Mucosa of stomach (tissue), 1 donor: ENCODE data around the gene CNTFR.

Experiments
- H3K27me3 ChIP-seq: one replicate; pipeline ENCODE4 v1.7.0; 2013; ENCODE audit warnings: mild to moderate bottlenecking, low read length; ENCODE audit not compliant: control insufficient read depth, insufficient read depth
- H3K36me3 ChIP-seq: one replicate; pipeline ENCODE4 v1.7.0; 2013; ENCODE audit warnings: low read length; ENCODE audit not compliant: control insufficient read depth, insufficient read depth
- H3K4me1 ChIP-seq: one replicate; pipeline ENCODE4 v1.7.0; 2013; ENCODE audit warnings: mild to moderate bottlenecking, low read length; ENCODE audit not compliant: control insufficient read depth, insufficient read depth
- H3K4me3 ChIP-seq: one replicate; pipeline ENCODE4 v1.7.0; 2013; ENCODE audit warnings: low read length
- H3K9ac ChIP-seq: one replicate; pipeline ENCODE4 v1.7.0; 2013; ENCODE audit warnings: mild to moderate bottlenecking, low read length, moderate library complexity
- H3K9me3 ChIP-seq: one replicate; pipeline ENCODE4 v1.7.0; 2013; ENCODE audit warnings: mild to moderate bottlenecking, low read length, moderate library complexity; ENCODE audit not compliant: control insufficient read depth
- donor health status: Pancreatic carcinoma.

CNTFR gene

DNA sequence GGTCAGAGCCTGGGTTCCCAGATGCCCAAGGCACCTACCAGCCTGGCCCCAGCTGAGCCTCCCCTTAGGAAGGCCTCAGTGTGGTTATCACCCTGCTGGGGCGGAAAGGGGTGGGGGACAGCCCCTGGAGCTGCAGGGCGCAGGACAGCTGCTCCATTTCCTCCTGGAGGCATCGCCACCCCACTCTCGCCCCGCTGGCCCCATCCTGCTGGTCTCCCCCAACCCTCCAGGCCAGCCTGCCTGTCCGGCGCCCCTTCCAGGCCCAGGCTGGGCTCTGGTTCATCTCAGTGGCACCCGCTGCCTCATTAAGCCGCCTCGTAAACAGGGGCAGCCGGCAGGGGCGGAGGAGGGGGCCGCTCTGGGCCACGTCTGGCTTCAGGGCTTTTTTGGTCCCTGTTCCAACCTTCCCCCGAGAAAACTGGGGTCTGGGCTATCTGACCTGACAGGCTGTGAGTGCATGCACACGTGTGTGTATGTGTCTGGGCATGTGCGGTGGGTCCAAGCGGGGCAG, 36.0 kb downstream of the CNTFR start:
- Histone ChIP-seq H3K36me3 (no peaks in the 10 kb centered on the region), H3K9ac (no peak overlapping the region), H3K9me3 (no peaks in the 10 kb centered on the region), H3K4me1 (no peaks in the 10 kb centered on the region), H3K4me3 (no peak overlapping the region), H3K27me3 (peaks cover 13% of the 10 kb centered on the region)

DNA sequence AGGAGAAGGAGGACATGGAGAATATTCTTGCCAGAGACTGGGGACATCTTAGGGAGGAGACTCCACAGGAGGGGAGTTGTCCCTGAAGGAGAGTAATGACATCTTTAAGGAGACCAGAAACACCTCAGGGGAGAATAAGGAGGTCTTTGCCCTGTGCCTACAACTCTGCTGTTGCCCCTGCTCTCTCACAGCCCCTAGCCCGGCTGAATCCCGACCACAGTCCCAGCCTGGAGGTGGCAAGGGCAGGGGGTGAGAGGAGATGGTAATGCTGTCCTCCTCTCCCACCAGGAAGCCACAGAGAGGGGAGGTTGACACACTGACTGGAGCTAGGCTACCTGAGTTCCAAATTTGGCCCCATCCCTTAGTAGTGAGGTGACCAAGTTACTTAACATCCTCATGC, 36.5 kb downstream of the CNTFR start:
- Histone ChIP-seq H3K27me3 (peaks cover 12% of the 10 kb centered on the region), H3K36me3 (no peaks in the 10 kb centered on the region), H3K9ac (no peak overlapping the region), H3K4me1 (no peaks in the 10 kb centered on the region), H3K9me3 (no peaks in the 10 kb centered on the region), H3K4me3 (no peak overlapping the region)

DNA sequence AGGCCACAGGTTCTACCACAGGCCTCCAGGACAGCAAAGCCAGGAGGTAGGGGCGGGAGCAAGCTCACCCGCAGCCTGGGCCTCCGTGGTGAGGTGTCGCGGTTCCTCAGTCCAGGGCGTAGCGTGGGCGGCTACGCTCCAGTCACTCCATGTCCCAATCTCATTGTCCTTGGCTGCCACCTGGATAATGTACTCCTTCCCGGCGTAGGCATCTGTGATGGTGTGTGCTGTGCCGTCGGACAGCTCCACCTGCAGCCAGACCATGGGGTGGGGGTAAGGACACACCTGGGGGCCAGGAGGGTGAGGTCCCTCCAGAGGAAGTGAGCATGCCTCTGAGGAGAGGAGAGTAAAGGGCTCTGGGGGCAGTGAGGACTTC, 36.9 kb downstream of the CNTFR start:
- Histone ChIP-seq H3K4me3 (no peak overlapping the region), H3K9me3 (no peaks in the 10 kb centered on the region), H3K4me1 (no peaks in the 10 kb centered on the region), H3K9ac (no peak overlapping the region), H3K27me3 (peaks cover 10% of the 10 kb centered on the region), H3K36me3 (no peaks in the 10 kb centered on the region)

DNA sequence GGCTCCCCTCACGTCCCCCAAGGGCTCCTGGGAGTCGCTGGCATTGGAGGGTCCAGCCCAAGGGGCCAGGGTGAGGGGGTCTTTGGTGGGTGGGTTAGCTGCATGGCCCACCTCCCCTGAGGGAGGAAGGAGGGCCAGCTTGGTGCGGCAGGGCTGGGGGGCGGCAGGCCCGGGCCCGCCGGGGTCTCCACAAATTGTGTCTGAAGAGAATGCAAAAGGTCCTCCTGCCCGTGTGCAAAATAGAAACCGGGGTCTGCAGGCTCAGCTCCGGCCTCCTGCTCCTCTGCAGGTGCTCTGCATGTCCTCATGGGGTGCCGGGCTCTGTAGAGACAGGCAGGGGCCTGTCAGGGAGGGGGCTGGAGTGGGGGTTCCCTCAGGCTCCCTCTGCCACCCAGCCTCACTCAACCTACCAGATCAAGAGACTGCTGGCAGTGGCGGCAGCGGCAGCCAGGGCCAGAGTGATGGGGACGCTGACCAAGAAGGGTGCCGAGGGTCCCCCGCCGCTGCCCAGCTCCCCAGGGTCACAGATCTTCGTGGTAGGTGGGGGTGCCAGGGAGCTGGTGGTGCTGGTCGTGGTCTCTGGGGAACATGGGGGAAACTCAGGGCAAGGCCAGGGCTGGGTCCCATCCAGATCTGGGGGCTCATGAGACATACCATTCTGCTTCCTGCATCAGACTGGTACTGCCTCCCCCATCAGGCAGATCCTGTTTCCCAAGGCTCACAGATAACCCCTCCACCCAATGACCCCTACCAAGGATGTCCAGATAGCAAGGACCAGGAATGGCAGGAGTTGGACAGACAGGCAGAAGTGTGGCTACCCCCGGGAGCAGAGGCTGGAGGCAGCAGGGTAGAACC, 37.5 kb downstream of the CNTFR start:
- H3K4me1 ChIP-seq: no peaks in the 10 kb centered on the region
- H3K9me3 ChIP-seq: no peaks in the 10 kb centered on the region
- H3K4me3 ChIP-seq: no peak overlapping the region
- H3K27me3 ChIP-seq: peaks cover 10% of the 10 kb centered on the region
- H3K9ac ChIP-seq: no peak overlapping the region
- H3K36me3 ChIP-seq: no peaks in the 10 kb centered on the region

DNA sequence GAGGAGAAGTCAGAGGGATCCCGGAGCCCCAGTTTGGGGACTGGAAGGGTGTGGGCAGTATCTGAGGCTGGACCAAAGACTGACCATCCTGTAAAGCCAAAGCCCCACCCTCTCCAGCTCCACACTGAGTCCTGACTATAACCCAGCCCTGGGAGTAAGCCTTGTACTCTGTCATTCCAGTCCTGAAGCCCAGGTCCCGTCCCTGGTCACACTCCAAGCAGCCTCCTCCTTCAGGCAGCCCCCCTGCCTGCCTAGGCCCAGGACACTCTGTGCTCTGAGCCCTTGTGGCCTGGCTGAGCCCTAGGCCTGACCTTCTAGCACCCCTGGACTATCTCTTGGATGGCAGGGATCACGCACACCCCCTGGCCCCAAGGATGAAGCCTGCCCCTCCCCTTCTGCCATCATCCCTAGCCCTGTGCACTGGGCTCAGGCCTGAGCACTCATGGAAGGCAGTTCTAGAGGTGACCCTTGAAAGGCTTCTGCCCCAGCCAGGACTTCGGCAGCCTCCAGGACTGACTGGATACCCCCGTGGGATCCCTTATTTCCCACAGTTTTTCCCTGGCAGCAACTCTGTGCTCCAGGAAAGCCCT, 38.7 kb downstream of the CNTFR start:
- no peak overlapping the region for H3K9ac ChIP-seq
- H3K9me3 ChIP-seq: no peaks in the 10 kb centered on the region
- peaks cover 16% of the 10 kb centered on the region for H3K27me3 ChIP-seq
- no peaks in the 10 kb centered on the region for H3K36me3 ChIP-seq
- no peak overlapping the region for H3K4me3 ChIP-seq
- no peaks in the 10 kb centered on the region for H3K4me1 ChIP-seq

DNA sequence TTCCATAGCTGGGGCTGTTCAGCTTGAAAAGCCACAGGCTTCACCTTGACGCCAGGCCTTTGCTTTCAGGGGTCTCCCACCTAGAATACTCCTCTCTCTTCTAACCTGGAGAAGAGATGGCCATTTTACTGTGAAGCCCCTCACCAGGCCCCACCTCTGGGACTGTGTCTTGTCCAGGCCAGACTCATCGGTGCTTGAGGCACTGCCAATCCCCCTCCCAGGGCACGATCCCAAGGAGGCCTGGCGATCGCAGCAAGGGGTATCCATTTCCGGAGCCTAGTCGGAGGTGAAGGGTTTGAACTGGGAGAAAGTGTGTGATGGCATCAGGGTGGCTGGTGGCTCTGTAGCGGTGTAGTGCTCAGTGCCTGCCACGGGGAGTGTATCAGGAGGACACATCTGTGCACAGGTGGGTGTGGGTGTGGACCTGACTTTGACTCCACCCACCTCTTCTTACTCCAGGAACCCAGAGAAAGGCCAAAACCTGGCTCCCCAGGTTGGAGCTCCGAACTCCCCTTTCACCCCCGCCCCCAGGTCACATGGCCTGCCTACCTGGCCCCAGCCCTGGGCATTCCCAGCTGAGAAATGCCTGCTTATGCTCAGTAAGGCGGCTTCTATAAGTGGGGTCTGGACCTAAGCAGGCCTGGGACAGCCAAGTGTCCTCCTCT, 39.4 kb downstream of the CNTFR start:
- no peaks in the 10 kb centered on the region for H3K4me1 ChIP-seq
- no peaks in the 10 kb centered on the region for H3K9me3 ChIP-seq
- H3K9ac ChIP-seq: no peak overlapping the region
- H3K36me3 ChIP-seq: no peaks in the 10 kb centered on the region
- peaks cover 16% of the 10 kb centered on the region for H3K27me3 ChIP-seq
- no peak overlapping the region for H3K4me3 ChIP-seq

DNA sequence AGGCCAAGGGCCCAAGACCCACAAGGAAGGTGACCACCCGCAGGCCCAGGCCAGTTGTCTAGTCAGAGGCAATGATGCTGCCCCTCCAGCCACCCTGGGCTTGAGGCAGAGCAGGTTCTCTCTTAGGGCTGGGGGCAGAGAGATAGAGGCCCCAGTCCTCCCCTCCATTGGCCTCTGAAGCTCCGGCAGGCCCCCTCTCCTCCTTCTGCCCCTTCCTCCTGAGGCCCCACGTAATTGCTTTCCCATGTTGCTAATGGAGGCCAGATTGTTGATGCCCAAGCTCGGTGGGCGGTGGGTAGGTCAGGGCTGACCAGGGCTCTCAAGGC, 40.2 kb downstream of the CNTFR start:
- H3K9me3 ChIP-seq: no peaks in the 10 kb centered on the region
- no peak overlapping the region for H3K9ac ChIP-seq
- H3K36me3 ChIP-seq: no peaks in the 10 kb centered on the region
- no peaks in the 10 kb centered on the region for H3K4me1 ChIP-seq
- no peak overlapping the region for H3K4me3 ChIP-seq
- peaks cover 16% of the 10 kb centered on the region for H3K27me3 ChIP-seq

DNA sequence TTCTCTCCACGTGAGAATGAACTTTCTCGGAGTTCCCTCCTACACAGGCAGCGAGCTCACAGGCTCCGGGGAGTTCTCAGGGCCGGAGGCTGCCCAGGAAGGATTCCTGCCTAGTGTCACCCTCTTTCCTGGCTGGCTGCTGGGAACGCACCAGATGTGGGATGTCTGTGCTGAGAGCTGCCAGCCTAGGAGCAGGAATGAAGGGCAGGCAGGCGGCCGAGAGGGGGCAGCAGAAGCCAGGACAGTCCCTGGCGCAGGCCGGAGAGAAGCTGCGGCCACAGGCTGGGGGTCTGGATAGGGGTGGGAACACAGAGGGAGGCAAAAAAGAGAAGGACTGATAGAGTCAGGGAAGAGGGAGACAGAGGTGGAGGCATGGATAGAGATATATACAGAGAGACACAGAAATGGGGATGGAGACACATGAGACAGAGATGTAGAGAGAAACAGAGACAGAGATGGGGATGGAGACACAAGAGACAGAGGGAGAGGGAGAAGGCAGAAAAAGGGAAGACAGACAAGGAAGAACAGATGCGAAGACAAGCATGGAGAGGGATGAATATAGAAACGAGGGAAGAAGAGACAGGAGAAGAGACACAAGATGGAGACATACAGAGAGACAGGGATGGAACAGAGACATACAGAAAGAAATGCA, 41.4 kb downstream of the CNTFR start:
- no peak overlapping the region for H3K4me3 ChIP-seq
- H3K27me3 ChIP-seq: peaks cover 16% of the 10 kb centered on the region
- no peaks in the 10 kb centered on the region for H3K36me3 ChIP-seq
- no peaks in the 10 kb centered on the region for H3K9me3 ChIP-seq
- no peaks in the 10 kb centered on the region for H3K4me1 ChIP-seq
- H3K9ac ChIP-seq: no peak overlapping the region

DNA sequence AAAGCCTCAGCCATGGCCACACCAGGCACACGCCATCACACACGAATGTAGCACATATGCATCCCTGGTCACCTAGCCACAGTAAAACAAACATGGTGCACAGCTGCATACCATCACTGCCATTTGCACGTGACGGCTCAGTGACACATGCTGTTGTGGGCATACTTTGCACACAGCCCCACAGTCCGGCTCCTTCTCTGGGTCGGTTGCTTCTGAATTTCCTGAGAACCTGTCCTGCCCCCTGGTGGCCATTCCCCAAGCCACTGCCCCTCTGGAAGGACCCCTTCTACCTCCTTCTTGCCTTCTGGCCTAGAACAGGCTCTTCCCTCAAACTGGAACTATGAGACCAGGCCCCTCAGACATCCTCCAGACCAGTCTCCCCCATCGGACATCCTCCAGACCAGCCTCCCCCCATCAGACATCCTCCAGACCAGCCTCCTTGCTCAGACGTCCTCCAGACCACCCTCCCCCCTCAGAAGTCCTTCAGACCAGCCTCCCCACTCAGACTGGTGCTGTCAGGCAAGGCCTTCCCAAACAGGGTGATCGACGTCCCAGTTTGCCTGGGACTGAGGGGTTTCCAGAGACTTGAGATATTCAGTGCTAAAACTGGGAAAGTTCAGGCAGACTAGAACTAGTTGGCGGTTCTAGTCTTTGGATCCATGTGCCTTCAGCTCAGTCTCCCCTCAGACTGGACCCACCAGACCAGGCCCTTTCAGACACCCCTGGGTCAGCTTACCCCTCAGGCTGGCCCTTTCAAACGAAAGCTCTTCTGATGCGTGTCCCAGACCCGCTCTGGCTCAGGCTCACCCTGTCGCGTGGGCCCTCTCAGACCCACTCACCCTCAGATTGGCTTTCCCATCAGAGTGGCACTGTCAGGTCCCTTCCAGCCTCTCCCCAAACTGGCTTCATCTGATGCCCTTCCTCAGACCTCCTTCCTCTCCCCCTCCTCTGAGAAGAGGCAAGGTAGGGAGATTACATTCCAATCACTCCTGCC, 42.4 kb downstream of the CNTFR start:
- H3K36me3 ChIP-seq: no peaks in the 10 kb centered on the region
- H3K4me3 ChIP-seq: no peak overlapping the region
- H3K9ac ChIP-seq: no peak overlapping the region
- no peaks in the 10 kb centered on the region for H3K4me1 ChIP-seq
- H3K27me3 ChIP-seq: peaks cover 16% of the 10 kb centered on the region
- H3K9me3 ChIP-seq: no peaks in the 10 kb centered on the region

DNA sequence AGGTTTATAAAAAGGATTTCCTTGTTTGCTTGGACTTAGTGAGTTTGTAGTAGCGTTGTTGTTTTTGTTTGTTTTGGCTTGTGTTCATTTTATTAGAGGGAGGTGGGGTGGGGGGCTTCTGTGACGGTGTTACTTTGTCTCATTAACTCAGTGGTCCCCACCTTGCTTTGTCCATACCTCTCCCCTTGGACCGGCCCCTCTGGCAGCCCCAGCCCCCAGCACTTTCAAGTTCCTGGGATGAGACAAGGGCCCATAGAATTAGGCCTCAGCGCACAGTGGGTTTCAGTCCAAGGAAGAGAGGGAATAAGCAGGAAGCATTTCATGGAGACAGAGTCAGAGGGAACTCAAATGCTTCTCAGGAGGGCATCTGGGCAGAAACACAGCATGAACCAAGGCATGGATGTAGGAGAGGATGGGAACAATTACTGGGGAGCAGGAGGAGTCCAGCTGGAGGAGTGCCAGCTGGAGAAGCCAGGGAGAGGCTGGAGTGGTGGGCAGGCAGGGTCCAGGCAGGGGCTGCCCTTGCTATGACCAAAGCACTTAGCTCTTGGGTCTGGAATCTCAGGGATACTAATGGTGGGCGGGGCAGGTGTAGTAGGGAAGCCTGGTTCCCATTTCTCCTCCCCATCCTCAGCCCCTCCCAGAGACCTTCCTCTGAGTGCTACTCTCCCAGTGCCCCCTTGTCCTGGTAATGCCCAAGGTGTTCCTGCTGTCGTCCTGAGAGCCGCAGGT, 43.3 kb downstream of the CNTFR start:
- Histone ChIP-seq H3K4me1 (no peaks in the 10 kb centered on the region), H3K4me3 (no peak overlapping the region), H3K27me3 (peaks cover 16% of the 10 kb centered on the region), H3K36me3 (no peaks in the 10 kb centered on the region), H3K9me3 (no peaks in the 10 kb centered on the region), H3K9ac (no peak overlapping the region)

DNA sequence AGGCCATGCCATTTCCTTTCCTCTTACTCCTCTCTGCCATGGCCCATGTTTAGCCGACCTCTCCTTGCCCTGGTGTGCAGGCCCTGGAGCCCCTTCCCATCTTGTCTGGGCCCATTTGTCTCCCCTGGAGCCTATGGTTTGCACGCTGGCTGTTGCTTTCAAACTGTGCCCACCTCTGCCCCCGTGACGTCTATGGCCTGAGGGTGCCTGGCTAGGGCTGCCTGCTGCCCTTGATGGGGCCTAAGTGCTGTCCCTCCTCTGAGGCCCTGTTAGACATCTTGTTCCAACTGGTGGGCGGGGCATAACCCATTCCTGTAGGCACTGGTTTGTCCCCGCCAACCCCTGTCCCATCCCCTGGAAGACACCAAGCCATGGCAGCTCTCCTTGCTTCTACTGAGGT, 44.0 kb downstream of the CNTFR start:
- Histone ChIP-seq H3K9me3 (no peaks in the 10 kb centered on the region), H3K27me3 (peaks cover 16% of the 10 kb centered on the region), H3K4me3 (no peak overlapping the region), H3K36me3 (no peaks in the 10 kb centered on the region), H3K4me1 (no peaks in the 10 kb centered on the region), H3K9ac (no peak overlapping the region)
